ENCODE data around the gene CADPS.

Gene CADPS

DNA sequence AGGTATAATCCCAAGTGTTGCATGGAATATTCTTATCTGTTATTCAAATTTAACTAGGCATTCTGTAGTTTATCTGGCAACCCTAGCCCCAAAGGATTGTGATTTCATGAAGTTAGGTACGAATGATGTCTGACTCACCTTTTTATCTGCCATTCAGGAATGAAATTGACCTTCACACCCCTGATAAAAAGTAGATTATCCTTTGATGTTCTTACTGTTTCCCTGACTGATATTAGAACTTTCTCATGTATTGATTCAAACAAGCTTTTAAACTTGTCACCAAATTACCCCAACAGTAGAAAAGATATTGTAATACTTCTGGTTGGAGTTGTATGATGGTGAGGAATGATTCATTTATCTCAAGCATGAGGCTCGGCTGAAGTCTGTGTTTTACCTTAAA, 43.6 kb upstream of the CADPS start:
- no peak for DNase-seq
- no peaks in the 10 kb centered on the region for H3K9me3 ChIP-seq (ENCODE audit: severe bottlenecking)
- TF ChIP-seq, protein P1, sequence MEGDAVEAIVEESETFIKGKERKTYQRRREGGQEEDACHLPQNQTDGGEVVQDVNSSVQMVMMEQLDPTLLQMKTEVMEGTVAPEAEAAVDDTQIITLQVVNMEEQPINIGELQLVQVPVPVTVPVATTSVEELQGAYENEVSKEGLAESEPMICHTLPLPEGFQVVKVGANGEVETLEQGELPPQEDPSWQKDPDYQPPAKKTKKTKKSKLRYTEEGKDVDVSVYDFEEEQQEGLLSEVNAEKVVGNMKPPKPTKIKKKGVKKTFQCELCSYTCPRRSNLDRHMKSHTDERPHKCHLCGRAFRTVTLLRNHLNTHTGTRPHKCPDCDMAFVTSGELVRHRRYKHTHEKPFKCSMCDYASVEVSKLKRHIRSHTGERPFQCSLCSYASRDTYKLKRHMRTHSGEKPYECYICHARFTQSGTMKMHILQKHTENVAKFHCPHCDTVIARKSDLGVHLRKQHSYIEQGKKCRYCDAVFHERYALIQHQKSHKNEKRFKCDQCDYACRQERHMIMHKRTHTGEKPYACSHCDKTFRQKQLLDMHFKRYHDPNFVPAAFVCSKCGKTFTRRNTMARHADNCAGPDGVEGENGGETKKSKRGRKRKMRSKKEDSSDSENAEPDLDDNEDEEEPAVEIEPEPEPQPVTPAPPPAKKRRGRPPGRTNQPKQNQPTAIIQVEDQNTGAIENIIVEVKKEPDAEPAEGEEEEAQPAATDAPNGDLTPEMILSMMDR (IDR thresholded peaks at IDR 0.05; ENCODE audit: low read depth, low read length): no peak
- no peak overlapping the region for H3K27ac ChIP-seq
- H3K36me3 ChIP-seq: no peaks in the 10 kb centered on the region
- H3K4me3 ChIP-seq (ENCODE audit: low read depth, low read length): no peak overlapping the region
- no peaks in the 10 kb centered on the region for H3K27me3 ChIP-seq (ENCODE audit: insufficient read depth, low read depth, severe bottlenecking)

- Histone ChIP-seq H3K4me3 (ENCODE audit: low read depth, low read length) (no peak overlapping the region), H3K27ac (no peak overlapping the region), H3K9me3 (ENCODE audit: severe bottlenecking) (no peaks in the 10 kb centered on the region), H3K36me3 (no peaks in the 10 kb centered on the region), H3K27me3 (ENCODE audit: insufficient read depth, low read depth, severe bottlenecking) (no peaks in the 10 kb centered on the region)
- no peak for DNase-seq
- TF ChIP-seq, protein P1 (IDR thresholded peaks at IDR 0.05; ENCODE audit: low read depth, low read length): no peak
Measured at GRCh38 chr3:62918131-62918530, 42.9 kb upstream of the CADPS start.

- H3K4me3 ChIP-seq (ENCODE audit: low read depth, low read length): no peak overlapping the region
- H3K27ac ChIP-seq: no peak overlapping the region
- H3K27me3 ChIP-seq (ENCODE audit: insufficient read depth, low read depth, severe bottlenecking): no peaks in the 10 kb centered on the region
- H3K9me3 ChIP-seq (ENCODE audit: severe bottlenecking): no peaks in the 10 kb centered on the region
- TF ChIP-seq, protein P1 (IDR thresholded peaks at IDR 0.05; ENCODE audit: low read depth, low read length): no peak
- H3K36me3 ChIP-seq: no peaks in the 10 kb centered on the region
- no peak for DNase-seq
Measured at GRCh38 chr3:62911526-62911925, 36.3 kb upstream of the CADPS start.

DNA sequence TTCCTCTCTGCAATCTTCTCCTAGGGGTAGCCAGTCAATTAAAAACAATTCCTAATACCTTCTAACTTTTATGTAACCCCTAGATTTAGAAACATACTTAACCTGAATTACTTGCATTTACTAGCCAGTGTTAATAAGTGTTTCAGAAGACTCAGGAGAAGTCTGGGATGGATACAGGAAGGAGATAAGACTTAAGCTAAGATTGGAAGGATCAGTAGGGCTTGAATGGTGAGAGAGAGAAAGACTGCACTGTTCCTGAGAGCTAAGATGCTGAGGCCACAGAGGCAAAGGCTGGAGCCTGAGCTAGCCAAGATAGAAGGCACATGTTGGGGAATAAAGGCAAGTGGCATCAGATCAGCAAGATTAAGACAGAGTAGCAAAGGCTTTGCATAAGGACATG, 30.1 kb upstream of the CADPS start:
- no peaks in the 10 kb centered on the region for H3K36me3 ChIP-seq
- H3K27ac ChIP-seq: no peak overlapping the region
- H3K4me3 ChIP-seq (ENCODE audit: low read depth, low read length): no peak overlapping the region
- no peaks in the 10 kb centered on the region for H3K9me3 ChIP-seq (ENCODE audit: severe bottlenecking)
- no peak for DNase-seq
- TF ChIP-seq, protein P1 (IDR thresholded peaks at IDR 0.05; ENCODE audit: low read depth, low read length): no peak
- no peaks in the 10 kb centered on the region for H3K27me3 ChIP-seq (ENCODE audit: insufficient read depth, low read depth, severe bottlenecking)

DNA sequence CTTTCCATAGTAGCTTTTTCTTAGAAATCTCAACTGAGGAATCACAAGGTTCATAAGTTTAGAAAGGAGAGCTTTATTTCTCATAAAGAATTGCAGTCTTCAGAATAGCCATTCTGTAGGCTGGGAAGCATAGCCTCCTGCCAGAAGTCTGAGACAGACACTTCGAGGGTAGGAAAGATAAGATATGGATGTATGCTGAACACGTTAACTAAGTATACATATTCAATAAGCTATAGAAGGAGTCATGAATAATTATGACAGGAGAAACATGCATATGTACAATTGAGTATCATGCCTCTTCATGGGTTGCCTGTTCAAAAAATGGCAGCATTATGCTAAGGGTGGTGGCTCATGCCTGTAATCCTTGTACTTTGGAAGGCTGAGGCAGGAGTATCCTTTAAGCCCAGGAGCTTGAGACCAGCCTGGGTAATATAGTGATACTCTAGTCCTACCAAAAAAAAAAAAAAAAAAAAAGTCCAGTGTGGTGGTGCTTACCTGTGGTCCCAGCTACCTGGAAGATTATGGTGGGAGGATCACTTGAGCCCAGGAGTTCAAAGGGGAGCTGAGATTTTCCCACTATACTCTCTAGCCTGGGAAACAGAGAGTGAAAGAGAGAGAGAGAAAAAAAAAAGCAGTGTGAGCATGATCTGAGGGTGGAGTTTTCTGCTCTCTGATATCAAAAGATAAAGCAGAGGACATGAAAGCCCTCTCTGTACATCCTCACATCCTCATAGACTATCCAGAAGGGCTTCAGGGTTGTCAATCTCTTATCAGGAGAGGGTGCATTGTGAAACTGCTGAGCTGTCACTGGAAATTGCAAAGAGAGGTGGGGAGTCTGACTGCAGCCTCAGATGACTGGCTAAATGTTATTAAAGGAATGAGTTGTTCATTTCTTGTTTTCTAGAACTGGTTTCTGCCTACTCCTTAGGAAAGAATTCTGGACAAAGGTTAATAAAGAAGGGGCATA, 23.6 kb upstream of the CADPS start:
- Histone ChIP-seq H3K27me3 (ENCODE audit: insufficient read depth, low read depth, severe bottlenecking) (no peaks in the 10 kb centered on the region), H3K4me3 (ENCODE audit: low read depth, low read length) (no peak overlapping the region), H3K36me3 (no peaks in the 10 kb centered on the region), H3K27ac (no peak overlapping the region), H3K9me3 (ENCODE audit: severe bottlenecking) (no peaks in the 10 kb centered on the region)
- DNase-seq: no peak
- TF ChIP-seq, protein P1 (IDR thresholded peaks at IDR 0.05; ENCODE audit: low read depth, low read length): no peak

Measured in WERI-Rb-1 (cell line).